ENCODE measurements around the gene DUSP23. TPM values are rescaled to one million over a fixed set of nuclear protein-coding genes. Genes with fewer than 3 reads are reported as not detected.

Gene DUSP23
- polyA plus RNA-seq, 4 donors: 11.2 to 31.0 (median 24.2) TPM

- no peak for DNase-seq (ENCODE audit: low read depth in 4 of 4, low spot score in 3 of 4)
Observed at GRCh38 chr1:159827102-159827490, 46.3 kb downstream of the DUSP23 start.

GRCh38 chr1:159827549-159827948, 46.8 kb downstream of the DUSP23 start:
- DNase-seq (ENCODE audit: low read depth in 4 of 4, low spot score in 3 of 4): no peak

GRCh38 chr1:159828176-159828575, 47.4 kb downstream of the DUSP23 start:
- DNase-seq (ENCODE audit: low read depth in 4 of 4, low spot score in 3 of 4): no peak

GRCh38 chr1:159828581-159829272, 48.0 kb downstream of the DUSP23 start:
- DNase-seq (ENCODE audit: low read depth in 4 of 4, low spot score in 3 of 4): no peak

- no peak for DNase-seq (ENCODE audit: low read depth in 4 of 4, low spot score in 3 of 4)
Observed at GRCh38 chr1:159829273-159829634, 48.5 kb downstream of the DUSP23 start.

GRCh38 chr1:159829822-159830465, 49.2 kb downstream of the DUSP23 start:
- DNase-seq (ENCODE audit: low read depth in 4 of 4, low spot score in 3 of 4): no peak

GRCh38 chr1:159830722-159831121, 50.0 kb downstream of the DUSP23 start:
- DNase-seq (ENCODE audit: low read depth in 4 of 4, low spot score in 3 of 4): no peak

GRCh38 chr1:159831412-159832141, 50.8 kb downstream of the DUSP23 start:
- no peak for DNase-seq (ENCODE audit: low read depth in 4 of 4, low spot score in 3 of 4)

Other genes with a start within 250 kb of the DUSP23 start
- not detected for gene OR10J5, start 245.0 kb upstream of the DUSP23 start, polyA plus RNA-seq (ENCODE audit: insufficient read length in 4 of 4)
- not detected for gene APCS, start 193.1 kb upstream of the DUSP23 start, polyA plus RNA-seq (ENCODE audit: insufficient read length in 4 of 4)
- under 1 TPM in 1 of 4 donors, not detected in 3; 0.20 TPM for gene CRP, start 66.4 kb upstream of the DUSP23 start, polyA plus RNA-seq (ENCODE audit: insufficient read length in 4 of 4)
- gene FCRL6, start 21.4 kb downstream of the DUSP23 start, polyA plus RNA-seq (ENCODE audit: insufficient read length in 4 of 4): under 1 TPM; 0.10 to 0.41 (median 0.34) TPM
- gene SLAMF8, start 45.9 kb downstream of the DUSP23 start, polyA plus RNA-seq (ENCODE audit: insufficient read length in 4 of 4): 1 to 10 TPM in 1 of 4 donors, under 1 TPM in 3; 0.42 to 1.1 (median 0.72) TPM
- under 1 TPM in 3 of 4 donors, not detected in 1; 0.11 to 0.76 (median 0.32) TPM for gene VSIG8, start 81.7 kb downstream of the DUSP23 start, polyA plus RNA-seq (ENCODE audit: insufficient read length in 4 of 4)
- 1 to 10 TPM in 3 of 4 donors, under 1 TPM in 1; 0.38 to 4.1 (median 2.8) TPM for gene CFAP45, start 119.2 kb downstream of the DUSP23 start, polyA plus RNA-seq (ENCODE audit: insufficient read length in 4 of 4)
- gene TAGLN2, start 144.5 kb downstream of the DUSP23 start, polyA plus RNA-seq (ENCODE audit: insufficient read length in 4 of 4): 100 to 1,000 TPM; 118 to 147 (median 142) TPM
- 10 to 100 TPM in 3 of 4 donors, 1 to 10 TPM in 1; 8.1 to 25.4 (median 13.2) TPM for gene IGSF9, start 164.7 kb downstream of the DUSP23 start, polyA plus RNA-seq (ENCODE audit: insufficient read length in 4 of 4)
- not detected for gene SLAMF9, start 173.3 kb downstream of the DUSP23 start, polyA plus RNA-seq (ENCODE audit: insufficient read length in 4 of 4)

Data from left renal pelvis (tissue), 4 donors.